Suprapubic skin (tissue), 4 donors: ENCODE measurements around the gene SPATA33. TPM values are rescaled to one million over a fixed set of nuclear protein-coding genes. Genes with fewer than 3 reads are reported as not detected.

Experiments
- DNase-seq, 2 donors: peaks; one replicate each; pipeline ENCODE4 v3.0.0-alpha.2; 2019; ENCODE audit warnings: low spot score in 2 of 2
- H3K27ac ChIP-seq: fragments of 200-600 bp; sonication (generic); one replicate; pipeline ENCODE4 v1.5.1; 2019
- H3K27me3 ChIP-seq: fragments of 200-600 bp; sonication (generic); one replicate; pipeline ENCODE4 v1.5.1; 2019
- H3K36me3 ChIP-seq: fragments of 200-600 bp; sonication (generic); one replicate; pipeline ENCODE4 v1.5.1; 2019
- H3K4me1 ChIP-seq: fragments of 200-600 bp; sonication (generic); one replicate; pipeline ENCODE4 v1.5.1; 2019
- H3K4me3 ChIP-seq: fragments of 200-600 bp; sonication (generic); one replicate; pipeline ENCODE4 v1.5.1; 2019; ENCODE audit warnings: mild to moderate bottlenecking
- H3K9me3 ChIP-seq: fragments of 200-600 bp; sonication (generic); one replicate; pipeline ENCODE4 v1.5.1; 2019
- EP300 ChIP-seq: sonication (generic); formaldehyde crosslinking; IDR thresholded peaks from one replicate; pipeline ENCODE4 v1.6.1; 2017; ENCODE audit warnings: antibody characterized with exemption
- POLR2A ChIP-seq, 2 donors: fragments of 450-650 bp; IDR thresholded peaks; one replicate each; pipeline ENCODE4 v1.6.1; 2017; ENCODE audit warnings: antibody characterized with exemption in 2 of 2, mild to moderate bottlenecking in 2 of 2, moderate library complexity in 2 of 2
- POLR2AphosphoS5 ChIP-seq, 3 donors: sonication (generic); formaldehyde crosslinking; IDR thresholded peaks; one replicate each; pipeline ENCODE4 v1.6.1; 2017; ENCODE audit warnings: antibody characterized with exemption in 3 of 3
- WGBS: methylation state at CpG from one replicate; pipeline ENCODE4 v1.1.5; 2018; 5-methylcytosine and 5-hydroxymethylcytosine counted together
- total RNA-seq, 4 donors: library from RNA; depleted of rRNA; stranded (reverse); fragments of >200 nt; gene quantifications; one replicate each; pipeline ENCODE4 v1.1.0, GENCODE V29; 2016
- TF ChIP-seq, protein P1 (sequence below), 2 donors: fragments of 200-600 bp in 1 of 2; fragments of 450-650 bp in 1 of 2; sonication (generic) in 1 of 2; IDR thresholded peaks; one replicate each; pipeline ENCODE4 v1.5.1; 2016 to 2019; ENCODE audit warnings: antibody characterized with exemption in 2 of 2, mild to moderate bottlenecking in 1 of 2, moderate library complexity in 1 of 2

The SPATA33 gene
- total RNA-seq, 4 donors from 2014 or later: 3.2 to 9.7 (median 4.4) TPM

DNA sequence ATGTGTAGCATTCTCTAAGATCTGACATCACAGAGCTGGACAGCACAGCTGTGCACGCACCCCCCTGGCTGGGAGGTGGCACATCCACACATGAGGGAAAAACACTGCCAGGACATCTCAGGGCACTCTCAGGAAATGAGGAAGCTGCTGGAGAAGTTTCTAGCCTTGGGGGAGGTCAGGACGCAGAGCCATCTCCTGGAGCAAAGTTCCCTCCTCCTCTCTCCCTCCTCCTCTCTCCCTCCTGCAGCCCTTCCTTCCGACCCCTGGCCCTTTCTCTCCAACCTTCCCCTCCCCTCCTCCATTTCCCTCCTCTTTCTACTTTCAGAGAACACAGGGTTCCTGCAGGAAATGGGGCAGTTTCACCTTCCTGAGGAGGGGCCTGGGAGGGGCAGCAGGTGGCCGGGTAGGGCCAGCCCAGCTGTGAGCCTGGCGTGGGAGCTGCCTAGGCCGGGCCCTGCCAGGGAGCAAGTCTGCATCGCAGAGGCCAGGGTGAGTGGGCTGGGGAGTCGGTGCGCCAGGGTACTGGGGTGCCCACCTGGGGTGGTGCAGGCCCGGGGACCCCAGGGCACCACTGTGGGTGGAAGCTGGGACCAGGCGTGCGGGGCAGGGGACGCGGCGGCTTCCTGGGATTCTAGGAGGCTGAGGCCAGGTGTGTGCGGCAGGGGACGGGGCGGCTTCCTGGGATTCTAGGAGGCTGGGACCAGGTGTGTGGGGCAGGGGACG, 44.2 kb upstream of the SPATA33 start, which contains the start of gene DPEP1:
DPEP1 (plus strand) TSS at position 412 of the 723 bp plus-strand sequence. CDS start 16,769 bp downstream, outside the sequence.
- Histone ChIP-seq H3K36me3 (no peaks in the 10 kb centered on the region), H3K9me3 (no peaks in the 10 kb centered on the region), H3K27me3 (peaks cover 9% of the 10 kb centered on the region), H3K27ac (no peak within 1 kb of the TSS), H3K4me1 (peaks cover 7% of the 10 kb centered on the region), H3K4me3 (no peak within 1 kb of the TSS)
- TF ChIP-seq, protein P1, sequence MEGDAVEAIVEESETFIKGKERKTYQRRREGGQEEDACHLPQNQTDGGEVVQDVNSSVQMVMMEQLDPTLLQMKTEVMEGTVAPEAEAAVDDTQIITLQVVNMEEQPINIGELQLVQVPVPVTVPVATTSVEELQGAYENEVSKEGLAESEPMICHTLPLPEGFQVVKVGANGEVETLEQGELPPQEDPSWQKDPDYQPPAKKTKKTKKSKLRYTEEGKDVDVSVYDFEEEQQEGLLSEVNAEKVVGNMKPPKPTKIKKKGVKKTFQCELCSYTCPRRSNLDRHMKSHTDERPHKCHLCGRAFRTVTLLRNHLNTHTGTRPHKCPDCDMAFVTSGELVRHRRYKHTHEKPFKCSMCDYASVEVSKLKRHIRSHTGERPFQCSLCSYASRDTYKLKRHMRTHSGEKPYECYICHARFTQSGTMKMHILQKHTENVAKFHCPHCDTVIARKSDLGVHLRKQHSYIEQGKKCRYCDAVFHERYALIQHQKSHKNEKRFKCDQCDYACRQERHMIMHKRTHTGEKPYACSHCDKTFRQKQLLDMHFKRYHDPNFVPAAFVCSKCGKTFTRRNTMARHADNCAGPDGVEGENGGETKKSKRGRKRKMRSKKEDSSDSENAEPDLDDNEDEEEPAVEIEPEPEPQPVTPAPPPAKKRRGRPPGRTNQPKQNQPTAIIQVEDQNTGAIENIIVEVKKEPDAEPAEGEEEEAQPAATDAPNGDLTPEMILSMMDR (IDR thresholded peaks at IDR 0.05): no peak
- TF ChIP-seq POLR2A (IDR thresholded peaks at IDR 0.05): no peak
- no peak for TF ChIP-seq EP300
- no peak for TF ChIP-seq POLR2AphosphoS5 (IDR thresholded peaks at IDR 0.05)
- WGBS: 68% methylated on average over 19 of the region's 19 CpGs
- no peak for DNase-seq

DNA sequence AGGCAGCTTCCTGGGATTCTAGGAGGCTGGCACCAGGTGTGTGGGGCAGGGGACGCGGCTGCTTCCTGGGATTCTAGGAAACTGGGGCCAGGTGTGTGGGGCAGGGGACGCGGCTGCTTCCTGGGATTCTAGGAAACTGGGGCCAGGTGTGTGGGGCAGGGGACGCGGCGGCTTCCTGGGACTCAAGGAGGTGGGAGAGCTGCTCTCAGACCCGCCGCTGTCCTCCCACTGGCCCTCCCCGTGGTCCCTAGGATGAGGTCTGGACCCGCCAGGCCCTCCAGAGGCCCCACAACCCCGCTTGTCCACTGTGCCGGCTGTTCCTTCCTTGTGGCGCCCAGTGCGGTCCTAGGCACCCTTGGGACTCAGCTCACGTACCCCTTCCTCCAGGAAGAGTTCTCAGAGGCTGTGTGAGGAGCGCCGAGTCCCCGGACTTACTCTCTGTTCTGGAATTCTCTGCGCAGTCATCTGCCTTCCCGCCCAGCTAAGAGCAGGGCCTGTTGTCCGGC, 43.6 kb upstream of the SPATA33 start:
- no peak overlapping the region for H3K4me3 ChIP-seq
- no peaks in the 10 kb centered on the region for H3K36me3 ChIP-seq
- 85% methylated on average over 15 of the region's 22 CpGs for WGBS
- TF ChIP-seq POLR2AphosphoS5 (IDR thresholded peaks at IDR 0.05) (no peak), POLR2A (IDR thresholded peaks at IDR 0.05) (no peak), EP300 (no peak)
- TF ChIP-seq, protein P1 (IDR thresholded peaks at IDR 0.05): no peak
- H3K4me1 ChIP-seq: peaks cover 7% of the 10 kb centered on the region
- H3K9me3 ChIP-seq: no peaks in the 10 kb centered on the region
- no peak overlapping the region for H3K27ac ChIP-seq
- peaks cover 9% of the 10 kb centered on the region for H3K27me3 ChIP-seq
- no peak for DNase-seq

DNA sequence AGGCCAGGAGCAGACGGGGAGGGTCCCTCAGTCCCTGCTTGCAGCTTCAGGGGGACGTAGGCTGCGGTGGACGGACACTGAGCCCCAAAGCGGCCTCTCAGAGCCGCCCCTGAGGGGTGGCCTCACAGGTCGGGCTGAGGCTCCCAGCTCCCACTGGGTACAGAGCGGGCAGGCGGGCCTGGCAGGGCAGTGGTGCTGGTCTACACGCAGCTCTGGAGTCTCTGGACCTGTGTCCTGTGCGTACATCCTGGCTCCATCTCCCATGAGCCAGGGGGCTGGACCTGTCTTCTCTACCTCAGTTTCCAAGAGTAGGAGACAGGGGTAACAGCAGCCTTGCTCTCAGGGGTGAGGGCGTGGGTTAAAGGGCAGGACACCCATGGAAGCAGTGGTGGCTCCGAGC, 42.5 kb upstream of the SPATA33 start:
- peaks cover 7% of the 10 kb centered on the region for H3K4me1 ChIP-seq
- no peak for TF ChIP-seq EP300
- TF ChIP-seq POLR2AphosphoS5 (IDR thresholded peaks at IDR 0.05): no peak
- no peak for TF ChIP-seq POLR2A (IDR thresholded peaks at IDR 0.05)
- TF ChIP-seq, protein P1 (IDR thresholded peaks at IDR 0.05): no peak
- no peak for DNase-seq
- H3K4me3 ChIP-seq: no peak overlapping the region
- WGBS: 80% methylated on average over 1 of the region's 13 CpGs
- H3K36me3 ChIP-seq: no peaks in the 10 kb centered on the region
- no peak overlapping the region for H3K27ac ChIP-seq
- peaks cover 11% of the 10 kb centered on the region for H3K27me3 ChIP-seq
- H3K9me3 ChIP-seq: no peaks in the 10 kb centered on the region

DNA sequence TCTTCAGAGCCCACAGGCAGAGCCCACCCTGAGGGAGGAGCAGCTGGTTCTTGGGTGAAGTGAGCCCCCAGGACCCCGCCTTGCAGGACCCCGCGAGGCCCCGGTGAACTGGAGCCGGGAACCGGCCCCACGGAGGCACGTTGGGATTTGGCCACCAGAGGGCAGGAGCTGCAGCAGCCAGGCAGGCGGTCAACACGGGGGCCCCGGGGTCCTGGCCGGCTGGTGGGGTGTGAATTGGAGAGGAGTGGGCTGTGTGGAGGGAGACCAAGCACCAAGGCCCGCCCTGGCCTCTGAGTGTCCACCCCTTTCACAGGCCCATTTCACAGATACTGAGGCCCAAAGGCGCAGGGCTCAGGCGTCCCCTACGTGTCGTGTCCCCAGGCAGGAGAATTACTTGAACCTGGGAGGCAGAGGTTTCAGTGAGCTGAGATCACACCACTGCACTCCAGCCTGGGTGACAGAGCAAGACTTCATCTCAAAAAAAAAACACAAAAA, 42.0 kb upstream of the SPATA33 start:
- WGBS: 75% methylated on average over 4 of the region's 17 CpGs
- H3K27ac ChIP-seq: no peak overlapping the region
- H3K9me3 ChIP-seq: no peaks in the 10 kb centered on the region
- DNase-seq: no peak
- peaks cover 7% of the 10 kb centered on the region for H3K4me1 ChIP-seq
- no peak for TF ChIP-seq POLR2A (IDR thresholded peaks at IDR 0.05)
- TF ChIP-seq, protein P1 (IDR thresholded peaks at IDR 0.05): peak; percentile 4 to 45
- no peak for TF ChIP-seq POLR2AphosphoS5 (IDR thresholded peaks at IDR 0.05)
- no peaks in the 10 kb centered on the region for H3K36me3 ChIP-seq
- H3K27me3 ChIP-seq: peaks cover 13% of the 10 kb centered on the region
- no peak overlapping the region for H3K4me3 ChIP-seq

DNA sequence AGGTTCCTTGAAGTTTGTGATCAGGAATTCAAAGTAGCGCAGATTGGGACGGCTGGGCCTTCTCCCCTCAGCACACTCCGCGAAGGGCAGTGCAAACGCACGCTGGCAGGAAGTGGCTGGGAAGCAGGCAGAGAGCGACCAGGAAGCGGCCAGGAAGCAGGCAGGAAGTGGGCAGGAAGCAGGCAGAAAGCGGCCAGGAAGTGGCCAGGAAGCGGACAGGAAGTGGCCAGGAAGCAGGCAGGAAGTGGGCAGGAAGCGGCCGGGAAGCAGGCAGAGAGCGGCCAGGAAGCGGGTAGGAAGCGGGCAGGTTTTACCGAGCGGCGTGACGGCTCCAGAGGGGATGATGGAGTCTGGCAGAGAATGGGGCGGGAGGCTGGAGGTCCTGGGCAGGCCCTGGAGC, 41.0 kb upstream of the SPATA33 start:
- H3K9me3 ChIP-seq: no peaks in the 10 kb centered on the region
- no peaks in the 10 kb centered on the region for H3K36me3 ChIP-seq
- peaks cover 22% of the 10 kb centered on the region for H3K27me3 ChIP-seq
- H3K27ac ChIP-seq: no peak overlapping the region
- WGBS: 73% methylated on average over 20 of the region's 20 CpGs
- peaks cover 7% of the 10 kb centered on the region for H3K4me1 ChIP-seq
- TF ChIP-seq, protein P1 (IDR thresholded peaks at IDR 0.05): no peak
- no peak for TF ChIP-seq POLR2AphosphoS5 (IDR thresholded peaks at IDR 0.05)
- no peak for TF ChIP-seq POLR2A (IDR thresholded peaks at IDR 0.05)
- TF ChIP-seq EP300: no peak
- no peak for DNase-seq
- no peak overlapping the region for H3K4me3 ChIP-seq
